Karpas-422 (cell line): ENCODE results near the gene GABRB3. TPM values are rescaled to one million over a fixed set of nuclear protein-coding genes. Genes with fewer than 3 reads are reported as not detected.

Experiments used
- DNase-seq: peaks from one replicate; pipeline ENCODE4 v3.0.0-alpha.2; 2015
- H2AFZ ChIP-seq: fragments of 200-600 bp; sonication (generic); 2 replicates; pipeline ENCODE4 v1.6.1; 2014; ENCODE audit warnings: antibody characterized with exemption, low read length, mixed read lengths
- H3K27ac ChIP-seq: fragments of 200-600 bp; sonication (generic); 2 replicates; pipeline ENCODE4 v1.5.1; 2014; ENCODE audit warnings: mild to moderate bottlenecking, low read length, moderate library complexity
- H3K27me3 ChIP-seq: fragments of 200-600 bp; sonication (generic); 2 replicates; pipeline ENCODE4 v1.6.1; 2014; ENCODE audit warnings: low read length, mixed read lengths
- H3K36me3 ChIP-seq: fragments of 200-600 bp; sonication (generic); 2 replicates; pipeline ENCODE4 v1.6.1; 2014; ENCODE audit warnings: low read length, mixed read lengths; ENCODE audit not compliant: insufficient read depth
- H3K4me1 ChIP-seq: fragments of 200-600 bp; sonication (generic); 2 replicates; pipeline ENCODE4 v1.6.1; 2014; ENCODE audit warnings: mild to moderate bottlenecking, low read length, mixed read lengths
- H3K4me2 ChIP-seq: fragments of 200-600 bp; sonication (generic); 2 replicates; pipeline ENCODE4 v1.6.1; 2014; ENCODE audit warnings: low read length, low read depth, mild to moderate bottlenecking; ENCODE audit not compliant: poor library complexity, severe bottlenecking
- H3K4me3 ChIP-seq: fragments of 200-600 bp; sonication (generic); 2 replicates; pipeline ENCODE4 v1.5.1; 2014; ENCODE audit warnings: mild to moderate bottlenecking, antibody characterized with exemption, low read length, mixed read lengths
- H3K79me2 ChIP-seq: fragments of 200-600 bp; sonication (generic); 2 replicates; pipeline ENCODE4 v1.6.1; 2014; ENCODE audit warnings: mild to moderate bottlenecking, low read length, mixed read lengths
- H3K9ac ChIP-seq: fragments of 200-600 bp; sonication (generic); 2 replicates; pipeline ENCODE4 v1.6.0; 2014; ENCODE audit warnings: low read length
- H3K9me2 ChIP-seq: fragments of 200-600 bp; sonication (generic), shearing (Covaris generic); replicated peaks from 2 replicates; pipeline ENCODE4 v1.6.0; 2014; ENCODE audit warnings: mild to moderate bottlenecking, low read length, moderate library complexity; ENCODE audit not compliant: insufficient read depth
- H3K9me3 ChIP-seq: fragments of 300-700, 200-600 bp; sonication (generic); 2 replicates; pipeline ENCODE4 v1.6.1; 2014; ENCODE audit warnings: low read length, mixed read lengths
- H4K20me1 ChIP-seq: fragments of 200-600 bp; sonication (generic); 2 replicates; pipeline ENCODE4 v1.6.1; 2014; ENCODE audit warnings: mild to moderate bottlenecking, antibody characterized with exemption, low read length, low read depth; ENCODE audit not compliant: insufficient read depth
- total RNA-seq: library from RNA; depleted of rRNA; stranded (reverse); fragments of >200 nt; shearing (Covaris generic); gene quantifications from 2 replicates; pipeline ENCODE4 v1.2.3, GENCODE V29; 2014; ENCODE audit warnings: low replicate concordance

The GABRB3 gene
- total RNA-seq, 1 experiment from 2014 or later: not detected

GRCh38 chr15:26551473-26551872 lies 221.4 kb downstream of the GABRB3 start:
- H3K36me3 ChIP-seq: no peaks in the 10 kb centered on the region
- no peaks in the 10 kb centered on the region for H4K20me1 ChIP-seq
- no peak for DNase-seq
- H3K4me1 ChIP-seq: no peaks in the 10 kb centered on the region
- H3K27ac ChIP-seq: no peak overlapping the region
- H3K27me3 ChIP-seq: no peaks in the 10 kb centered on the region
- peaks cover 43% of the 10 kb centered on the region for H3K9me3 ChIP-seq
- H3K9ac ChIP-seq: no peak overlapping the region
- H2AFZ ChIP-seq: no peak overlapping the region
- H3K4me3 ChIP-seq: no peak overlapping the region
- H3K79me2 ChIP-seq: no peaks in the 10 kb centered on the region
- H3K4me2 ChIP-seq: no peak overlapping the region
- no peaks in the 10 kb centered on the region for H3K9me2 ChIP-seq

- Histone ChIP-seq H4K20me1 (no peaks in the 10 kb centered on the region), H3K4me1 (no peaks in the 10 kb centered on the region), H3K9me2 (no peaks in the 10 kb centered on the region), H3K4me3 (no peak overlapping the region), H3K27me3 (no peaks in the 10 kb centered on the region), H3K36me3 (no peaks in the 10 kb centered on the region), H2AFZ (no peak overlapping the region), H3K27ac (no peak overlapping the region), H3K79me2 (no peaks in the 10 kb centered on the region), H3K9ac (no peak overlapping the region), H3K9me3 (peaks cover 41% of the 10 kb centered on the region), H3K4me2 (no peak overlapping the region)
- no peak for DNase-seq
Observed at GRCh38 chr15:26550880-26551279, 222.0 kb downstream of the GABRB3 start.

- no peak overlapping the region for H3K4me2 ChIP-seq
- no peaks in the 10 kb centered on the region for H3K36me3 ChIP-seq
- no peak overlapping the region for H3K9ac ChIP-seq
- H3K79me2 ChIP-seq: no peaks in the 10 kb centered on the region
- no peak overlapping the region for H3K4me3 ChIP-seq
- H3K9me2 ChIP-seq: no peaks in the 10 kb centered on the region
- no peaks in the 10 kb centered on the region for H4K20me1 ChIP-seq
- peaks cover 9% of the 10 kb centered on the region; the same call in 1 of the 2 replicates for H3K9me3 ChIP-seq
- H3K27ac ChIP-seq: no peak overlapping the region
- no peak for DNase-seq
- no peaks in the 10 kb centered on the region for H3K4me1 ChIP-seq
- no peak overlapping the region for H2AFZ ChIP-seq
- no peaks in the 10 kb centered on the region for H3K27me3 ChIP-seq
Observed at GRCh38 chr15:26537663-26538062, 235.2 kb downstream of the GABRB3 start.

- H3K36me3 ChIP-seq: no peaks in the 10 kb centered on the region
- no peaks in the 10 kb centered on the region for H3K9me2 ChIP-seq
- no peaks in the 10 kb centered on the region for H4K20me1 ChIP-seq
- no peaks in the 10 kb centered on the region for H3K4me1 ChIP-seq
- H3K9me3 ChIP-seq: peaks cover 25% of the 10 kb centered on the region
- DNase-seq: no peak
- no peaks in the 10 kb centered on the region for H3K27me3 ChIP-seq
- no peak overlapping the region for H3K4me2 ChIP-seq
- H2AFZ ChIP-seq: no peak overlapping the region
- H3K79me2 ChIP-seq: no peaks in the 10 kb centered on the region
- H3K27ac ChIP-seq: no peak overlapping the region
- H3K9ac ChIP-seq: no peak overlapping the region
- H3K4me3 ChIP-seq: no peak overlapping the region
Observed at GRCh38 chr15:26531489-26531888, 241.4 kb downstream of the GABRB3 start.

GRCh38 chr15:26525096-26525495 lies 247.8 kb downstream of the GABRB3 start:
- H3K9me3 ChIP-seq: peaks cover 31% of the 10 kb centered on the region
- no peaks in the 10 kb centered on the region for H3K27me3 ChIP-seq
- no peaks in the 10 kb centered on the region for H3K4me1 ChIP-seq
- H3K4me2 ChIP-seq: no peak overlapping the region
- H3K4me3 ChIP-seq: no peak overlapping the region
- H3K36me3 ChIP-seq: no peaks in the 10 kb centered on the region
- H3K79me2 ChIP-seq: no peaks in the 10 kb centered on the region
- no peaks in the 10 kb centered on the region for H4K20me1 ChIP-seq
- no peaks in the 10 kb centered on the region for H3K9me2 ChIP-seq
- no peak overlapping the region for H3K9ac ChIP-seq
- no peak for DNase-seq
- no peak overlapping the region for H3K27ac ChIP-seq
- H2AFZ ChIP-seq: no peak overlapping the region

- Histone ChIP-seq H3K27ac (no peak overlapping the region), H3K9me2 (no peaks in the 10 kb centered on the region), H3K9me3 (peaks cover 31% of the 10 kb centered on the region), H3K4me3 (no peak overlapping the region), H3K4me2 (no peak overlapping the region), H4K20me1 (no peaks in the 10 kb centered on the region), H3K36me3 (no peaks in the 10 kb centered on the region), H3K4me1 (no peaks in the 10 kb centered on the region), H3K79me2 (no peaks in the 10 kb centered on the region), H3K27me3 (no peaks in the 10 kb centered on the region), H2AFZ (no peak overlapping the region), H3K9ac (no peak overlapping the region)
- no peak for DNase-seq
Observed at GRCh38 chr15:26521691-26522198, 251.1 kb downstream of the GABRB3 start.

- H2AFZ ChIP-seq: no peak overlapping the region
- no peak overlapping the region for H3K4me3 ChIP-seq
- H3K4me1 ChIP-seq: no peaks in the 10 kb centered on the region
- no peak overlapping the region for H3K27ac ChIP-seq
- H3K36me3 ChIP-seq: no peaks in the 10 kb centered on the region
- H4K20me1 ChIP-seq: no peaks in the 10 kb centered on the region
- H3K9me2 ChIP-seq: no peaks in the 10 kb centered on the region
- DNase-seq: no peak
- no peaks in the 10 kb centered on the region for H3K27me3 ChIP-seq
- no peak overlapping the region for H3K4me2 ChIP-seq
- H3K9me3 ChIP-seq: peaks cover 37% of the 10 kb centered on the region
- H3K79me2 ChIP-seq: no peaks in the 10 kb centered on the region
- H3K9ac ChIP-seq: no peak overlapping the region
Observed at GRCh38 chr15:26521130-26521529, 251.7 kb downstream of the GABRB3 start.

GRCh38 chr15:26518885-26519284 lies 254.0 kb downstream of the GABRB3 start:
- Histone ChIP-seq H3K9me3 (peaks cover 37% of the 10 kb centered on the region), H3K79me2 (no peaks in the 10 kb centered on the region), H3K36me3 (no peaks in the 10 kb centered on the region), H3K4me2 (no peak overlapping the region), H3K9me2 (no peaks in the 10 kb centered on the region), H3K4me1 (no peaks in the 10 kb centered on the region), H3K9ac (no peak overlapping the region), H2AFZ (no peak overlapping the region), H3K4me3 (no peak overlapping the region), H3K27ac (no peak overlapping the region), H3K27me3 (no peaks in the 10 kb centered on the region), H4K20me1 (no peaks in the 10 kb centered on the region)
- DNase-seq: no peak
